HCT116 (cell line): ENCODE data around the gene MUC20. TPM values are rescaled to one million over a fixed set of nuclear protein-coding genes. Genes with fewer than 3 reads are reported as not detected.

Source experiments
- ATAC-seq: fragments of 200-7000 bp; cut with Tn5 transposase; 2 replicates; pipeline ENCODE4 v1.9.1; 2020; ENCODE audit warnings: mild to moderate bottlenecking, moderate library complexity
- BruUV-seq: library from RNA; stranded (reverse); fragments of 400-500 nt; replicated peaks from 2 replicates; lab custom pipeline; 2021; lab: Mats Ljungman, UMichigan
- CTCF ChIA-PET: fragments of 300-600 bp; sonication (Branson Sonifier 250); formaldehyde crosslinking; loops from one replicate; lab custom pipeline; 2021; ENCODE audit warnings: antibody characterized with exemption; lab: Charles Lee
- POLR2A ChIA-PET: fragments of 300-600, 350-600 bp; sonication (Branson Sonifier 250); formaldehyde crosslinking; loops from one replicate; lab custom pipeline; 2021; ENCODE audit warnings: antibody characterized with exemption; lab: Charles Lee
- RAD21 ChIA-PET, 2 experiments: fragments of 300-600 bp; sonication (Branson Sonifier 250); formaldehyde crosslinking; loops; one replicate each; lab custom pipeline; 2023; ENCODE audit warnings: low total read pairs in 2 of 2; ENCODE audit not compliant: uncharacterized antibody in 2 of 2, unreplicated experiment in 2 of 2, low non-redundant PET in 1 of 2; lab: Charles Lee
- DNase-seq: peaks from one replicate; pipeline ENCODE4 v3.0.0-alpha.2; 2010; ENCODE audit warnings: low read depth, low spot score
- H2AFZ ChIP-seq: fragments of 200-600 bp; shearing (Covaris generic), sonication (generic); 2 replicates; pipeline ENCODE4 v1.6.1; 2017; ENCODE audit warnings: low read depth, mixed run types, mixed read lengths, antibody characterized with exemption, low read length; ENCODE audit not compliant: poor library complexity, severe bottlenecking
- H3K27ac ChIP-seq: 2 replicates; pipeline ENCODE4 v1.5.1; 2012; ENCODE audit warnings: low read depth, low read length
- H3K27me3 ChIP-seq: fragments of 200-600 bp; sonication (generic); 2 replicates; pipeline ENCODE4 v1.6.1; 2016; ENCODE audit warnings: mixed run types, low read length, mixed read lengths; ENCODE audit not compliant: insufficient read depth
- H3K36me3 ChIP-seq, 2 experiments: fragments of 200-500 bp in 1 of 2; fragments of 200-600 bp in 1 of 2; sonication (Bioruptor generic) in 1 of 2; sonication (generic) in 1 of 2; 2 replicates each; pipeline versions ENCODE4 v1.5.1 to v1.6.1; 2014 to 2016; ENCODE audit warnings: low read length in 2 of 2, inconsistent platforms in 1 of 2, mixed read lengths in 1 of 2, mixed run types in 1 of 2; ENCODE audit not compliant: insufficient read depth in 2 of 2, control insufficient read depth in 1 of 2
- H3K4me1 ChIP-seq, 2 experiments: fragments of 200-600 bp in 1 of 2; sonication (generic) in 1 of 2; 2 replicates each; pipeline versions ENCODE4 v1.5.1 to v1.6.1; 2012 to 2017; ENCODE audit warnings: low read length in 2 of 2, inconsistent platforms in 1 of 2, mild to moderate bottlenecking in 1 of 2, mixed read lengths in 1 of 2, mixed run types in 1 of 2, moderate library complexity in 1 of 2; ENCODE audit not compliant: insufficient read depth in 2 of 2, control insufficient read depth in 1 of 2
- H3K4me2 ChIP-seq: fragments of 200-600 bp; sonication (generic); 2 replicates; pipeline ENCODE4 v1.6.1; 2017; ENCODE audit warnings: mixed run types, low read length, mixed read lengths
- H3K4me3 ChIP-seq, 2 experiments: fragments of 200-600 bp in 1 of 2; sonication (generic) in 1 of 2; replicated peaks in 1 of 2; 2 replicates each; pipeline ENCODE4 v1.5.1; 2011 to 2016; ENCODE audit warnings: low read length in 2 of 2, control low read depth in 1 of 2, low read depth in 1 of 2, mild to moderate bottlenecking in 1 of 2, mixed read lengths in 1 of 2, mixed run types in 1 of 2
- H3K79me2 ChIP-seq: fragments of 200-600 bp; sonication (generic); 2 replicates; pipeline ENCODE4 v1.6.1; 2017; ENCODE audit warnings: mild to moderate bottlenecking, mixed run types, low read length, moderate library complexity, mixed read lengths; ENCODE audit not compliant: insufficient read depth
- H3K9ac ChIP-seq: fragments of 200-600 bp; sonication (generic); 2 replicates; pipeline ENCODE4 v1.6.1; 2016; ENCODE audit warnings: low read length, mixed read lengths
- H3K9me2 ChIP-seq: fragments of 200-600 bp; sonication (generic), shearing (Covaris generic); 2 replicates; pipeline ENCODE4 v1.6.1; 2017; ENCODE audit warnings: mixed run types, mild to moderate bottlenecking, moderate library complexity; ENCODE audit not compliant: insufficient read depth
- H3K9me3 ChIP-seq, 2 experiments: fragments of 200-500 bp in 1 of 2; fragments of 200-600 bp in 1 of 2; sonication (Bioruptor generic) in 1 of 2; sonication (generic) in 1 of 2; 2 replicates each; pipeline ENCODE4 v1.6.1; 2014 to 2017; ENCODE audit warnings: low read length in 2 of 2, mixed read lengths in 2 of 2, inconsistent platforms in 1 of 2, low read depth in 1 of 2, mild to moderate bottlenecking in 1 of 2, mixed run types in 1 of 2, moderate library complexity in 1 of 2; ENCODE audit not compliant: control insufficient read depth in 1 of 2, insufficient read depth in 1 of 2
- H4K20me1 ChIP-seq: fragments of 200-600 bp; sonication (generic), shearing (Covaris generic); 2 replicates; pipeline ENCODE4 v1.6.1; 2017; ENCODE audit warnings: mixed run types, mild to moderate bottlenecking, moderate library complexity; ENCODE audit not compliant: insufficient read depth
- CBX3 ChIP-seq: IDR thresholded peaks from 2 replicates; pipeline ENCODE4 v1.6.1; 2012; ENCODE audit warnings: low read depth
- EGR1 ChIP-seq: IDR thresholded peaks from 2 replicates; pipeline ENCODE4 v1.6.1; 2012; ENCODE audit warnings: low read depth
- EZH2 ChIP-seq: fragments of 200-600 bp; sonication (generic); IDR thresholded peaks from 2 replicates; pipeline ENCODE4 v1.6.1; 2017; ENCODE audit warnings: antibody characterized with exemption, mixed run types
- EZH2phosphoT487 ChIP-seq: fragments of 200-600 bp; IDR thresholded peaks from 2 replicates; pipeline ENCODE4 v1.6.1; 2018; ENCODE audit warnings: antibody characterized with exemption, borderline replicate concordance
- MAX ChIP-seq: IDR thresholded peaks from 2 replicates; pipeline ENCODE4 v1.6.1; 2012
- POLR2A ChIP-seq: IDR thresholded peaks from 2 replicates; pipeline ENCODE4 v1.7.0; 2011; ENCODE audit warnings: borderline replicate concordance; ENCODE audit not compliant: insufficient read depth, insufficient read length; ENCODE audit errors: extremely low read depth
- RAD21 ChIP-seq: IDR thresholded peaks from 2 replicates; pipeline ENCODE4 v1.6.1; 2012; ENCODE audit warnings: low read depth, mild to moderate bottlenecking
- SIN3A ChIP-seq: IDR thresholded peaks from 2 replicates; pipeline ENCODE4 v1.6.1; 2012; ENCODE audit warnings: low read depth
- SP1 ChIP-seq: IDR thresholded peaks from 2 replicates; pipeline ENCODE4 v1.6.1; 2012; ENCODE audit warnings: low read depth
- SRF ChIP-seq: IDR thresholded peaks from 2 replicates; pipeline ENCODE4 v1.6.1; 2012; ENCODE audit warnings: low read depth
- TCF7L2 ChIP-seq: IDR thresholded peaks from 2 replicates; pipeline ENCODE4 v1.7.0; 2011; ENCODE audit warnings: borderline replicate concordance, inconsistent platforms; ENCODE audit not compliant: insufficient read depth, insufficient read length; ENCODE audit errors: extremely low read depth
- ZBTB33 ChIP-seq: IDR thresholded peaks from 2 replicates; pipeline ENCODE4 v1.6.1; 2011; ENCODE audit warnings: mild to moderate bottlenecking, low read length, moderate library complexity; ENCODE audit not compliant: insufficient replicate concordance; ENCODE audit errors: extremely low read depth
- ZNF274 ChIP-seq: fragments of 200-500 bp; sonication (Bioruptor generic); IDR thresholded peaks from 2 replicates; pipeline ENCODE4 v1.6.1; 2014; ENCODE audit warnings: mild to moderate bottlenecking, low read depth, low read length, inconsistent platforms
- intact Hi-C: fragments of 100-400 bp; cut with micrococcal nuclease; formaldehyde crosslinking; loops from 2 replicates; pipeline ENCODE4 v1.10.0; 2022
- total RNA-seq: library from RNA; stranded (reverse); gene quantifications from one replicate; pipeline ENCODE4 v1.2.1, GENCODE V29; 2021; ENCODE audit not compliant: unreplicated experiment

Gene MUC20
- total RNA-seq, 1 experiment from 2014 or later, result 2.4 TPM

GRCh38 chr3:195757827-195758226 lies 37.0 kb downstream of the MUC20 start:
- CTCF ChIA-PET, result no interaction called here
- Histone ChIP-seq H3K79me2 (no peaks in the 10 kb centered on the region), H3K27ac (no peak overlapping the region), H3K4me1 (peaks cover 2 to 8% of the 10 kb centered on the region in 2 experiments; a peak in 2 of 4 replicates), H3K4me2 (no peak overlapping the region), H3K27me3 (no peaks in the 10 kb centered on the region), H3K9me3 (no peaks in the 10 kb centered on the region), H3K4me3 (no peak overlapping the region), H3K36me3 (no peaks in the 10 kb centered on the region), H3K9me2 (no peaks in the 10 kb centered on the region), H4K20me1 (no peaks in the 10 kb centered on the region), H2AFZ (no peak overlapping the region), H3K9ac (no peak overlapping the region)
- POLR2A ChIA-PET, result no interaction called here
- ATAC-seq (no peak), DNase-seq (no peak)
- intact Hi-C loops, result no loop called here
- no TSS peak for BruUV-seq
- TF ChIP-seq EZH2, result no peak
- no peak for TF ChIP-seq MAX
- no peak for TF ChIP-seq SIN3A
- TF ChIP-seq ZNF274, result no peak
- TF ChIP-seq SRF, result no peak
- no peak for TF ChIP-seq SP1
- no peak for TF ChIP-seq TCF7L2
- TF ChIP-seq RAD21, result no peak
- no peak for TF ChIP-seq POLR2A
- no peak for TF ChIP-seq CBX3
- TF ChIP-seq EZH2phosphoT487, result no peak
- no peak for TF ChIP-seq ZBTB33
- TF ChIP-seq EGR1, result no peak
- RAD21 ChIA-PET, result no interaction called here
